Measurements from ENCODE around the gene KLHL17. TPM values are rescaled to one million over a fixed set of nuclear protein-coding genes. Genes with fewer than 3 reads are reported as not detected.
"Not testable (repeated sequence)": the region's sequence is repeated elsewhere in the genome, so short reads cannot be mapped to it uniquely, and the experiment has no call there.

Gene KLHL17
- total and polyA plus RNA-seq, 2 experiments from 2014 or later, result 5.5 to 19.2 TPM

DNA sequence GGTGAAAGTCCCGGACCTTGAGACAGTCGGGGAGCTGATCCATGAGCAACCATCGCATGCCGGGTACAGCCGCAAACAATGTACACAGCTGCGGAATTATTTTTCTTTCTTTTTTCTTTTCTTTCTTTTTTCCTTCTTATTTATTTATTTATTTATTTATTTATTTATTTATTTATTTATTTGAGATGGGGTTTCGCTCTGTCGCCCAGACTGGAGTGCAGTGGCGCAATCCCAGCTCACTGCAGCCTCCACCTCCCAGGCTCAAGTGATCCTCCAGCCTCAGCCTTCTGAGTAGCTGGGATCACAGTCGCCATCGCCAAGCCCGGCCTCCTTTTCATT, 24.1 kb downstream of the KLHL17 start:
- Histone ChIP-seq H3K4me1 (ENCODE audit: insufficient read depth) (no peaks in the 10 kb centered on the region), H3K4me3 (peak overlapping the region; percentile 62), H3K36me3 (ENCODE audit: low read depth) (no peaks in the 10 kb centered on the region), H3K4me2 (ENCODE audit: unreplicated experiment) (peak overlapping the region; percentile 88), H3F3A (ENCODE audit: insufficient read depth) (no peaks in the 10 kb centered on the region), H2AFZ (peak overlapping the region; percentile 62; the same call in 1 of the 2 replicates), H3K79me2 (ENCODE audit: insufficient read depth) (no peaks in the 10 kb centered on the region), H4K20me1 (ENCODE audit: insufficient read depth) (no peaks in the 10 kb centered on the region), H3K27me3 (replicated peaks; ENCODE audit: insufficient read depth) (peaks cover 14% of the 10 kb centered on the region), H3K9me2 (ENCODE audit: insufficient read depth) (no peaks in the 10 kb centered on the region), H3K9ac (no peak overlapping the region), H3K9me3 (ENCODE audit: low read depth) (no peaks in the 10 kb centered on the region), H3K27ac (no peak overlapping the region)
- 31 to 35% methylated on average over 12 of the region's 12 CpGs for WGBS, 2 experiments (ENCODE audit: low coverage in 1 of 2, low lambda C conversion rate in 2 of 2, missing lambda C conversion rate in 2 of 2)
- no peak for DNase-seq
- no peak for TF ChIP-seq EZH2phosphoT487 (IDR thresholded peaks at IDR 0.05; ENCODE audit: insufficient read depth, low read depth)
- no peak for TF ChIP-seq EZH2 (IDR thresholded peaks at IDR 0.05; ENCODE audit: insufficient read depth, poor library complexity, severe bottlenecking)
- in situ Hi-C loops (cut with MboI), result no loop called here

- H4K20me1 ChIP-seq (ENCODE audit: insufficient read depth), result no peaks in the 10 kb centered on the region
- H3K9ac ChIP-seq, result no peak overlapping the region
- H3F3A ChIP-seq (ENCODE audit: insufficient read depth), result no peaks in the 10 kb centered on the region
- no peak overlapping the region for H3K4me3 ChIP-seq
- no peaks in the 10 kb centered on the region for H3K36me3 ChIP-seq (ENCODE audit: low read depth)
- no peaks in the 10 kb centered on the region for H3K9me2 ChIP-seq (ENCODE audit: insufficient read depth)
- H3K79me2 ChIP-seq (ENCODE audit: insufficient read depth), result no peaks in the 10 kb centered on the region
- peaks cover 14% of the 10 kb centered on the region for H3K27me3 ChIP-seq (replicated peaks; ENCODE audit: insufficient read depth)
- no peak overlapping the region for H3K27ac ChIP-seq
- in situ Hi-C loops (cut with MboI), result no loop called here
- no peak overlapping the region for H2AFZ ChIP-seq
- TF ChIP-seq EZH2 (IDR thresholded peaks at IDR 0.05; ENCODE audit: insufficient read depth, poor library complexity, severe bottlenecking), result no peak
- TF ChIP-seq EZH2phosphoT487 (IDR thresholded peaks at IDR 0.05; ENCODE audit: insufficient read depth, low read depth), result no peak
- no peaks in the 10 kb centered on the region for H3K4me1 ChIP-seq (ENCODE audit: insufficient read depth)
- H3K9me3 ChIP-seq (ENCODE audit: low read depth), result no peaks in the 10 kb centered on the region
- WGBS, 2 experiments (ENCODE audit: low coverage in 1 of 2, low lambda C conversion rate in 2 of 2, missing lambda C conversion rate in 2 of 2), result 57 to 64% methylated on average over 13 of the region's 13 CpGs
- no peak for DNase-seq
- H3K4me2 ChIP-seq (ENCODE audit: unreplicated experiment), result no peak overlapping the region
These were observed 24.7 kb downstream of the KLHL17 start for GRCh38 chr1:985126-985525.

- H3K4me1 ChIP-seq (ENCODE audit: insufficient read depth); H3K9me2 ChIP-seq (ENCODE audit: insufficient read depth); H3K4me3 ChIP-seq; DNase-seq; H3K79me2 ChIP-seq (ENCODE audit: insufficient read depth); H3K36me3 ChIP-seq (ENCODE audit: low read depth); H3K9me3 ChIP-seq (ENCODE audit: low read depth); H3K9ac ChIP-seq; in situ Hi-C loops (cut with MboI); H3K4me2 ChIP-seq (ENCODE audit: unreplicated experiment); H2AFZ ChIP-seq; H3K27ac ChIP-seq; H3F3A ChIP-seq (ENCODE audit: insufficient read depth); H4K20me1 ChIP-seq (ENCODE audit: insufficient read depth): not testable (repeated sequence)
- H3K27me3 ChIP-seq (replicated peaks; ENCODE audit: insufficient read depth), result peaks cover 12% of the 10 kb centered on the region
- 69 to 81% methylated on average over 5 of the region's 5 CpGs for WGBS, 2 experiments (ENCODE audit: low coverage in 1 of 2, low lambda C conversion rate in 2 of 2, missing lambda C conversion rate in 2 of 2)
These were observed 27.7 kb downstream of the KLHL17 start for GRCh38 chr1:988061-988460.

DNA sequence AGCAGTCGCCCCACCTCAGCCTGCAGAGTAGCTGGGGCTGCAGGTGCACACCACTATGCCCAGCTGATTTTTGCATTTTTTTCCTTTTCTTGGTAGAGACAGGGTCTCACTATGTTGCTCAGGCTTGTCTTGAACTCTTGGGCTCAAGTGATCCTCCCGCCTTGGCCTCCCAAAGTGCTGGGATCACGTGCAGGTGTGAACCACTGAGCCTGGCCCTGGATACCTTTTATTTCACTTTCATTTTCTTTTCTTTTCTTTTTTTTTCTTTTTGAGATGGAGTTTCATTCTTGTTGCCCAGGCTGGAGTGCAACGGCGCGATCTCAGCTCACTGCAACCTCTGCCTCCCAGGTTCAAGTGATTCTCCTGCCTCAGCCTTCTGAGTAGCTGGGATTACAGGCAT, 30.9 kb downstream of the KLHL17 start:
- H2AFZ ChIP-seq; H4K20me1 ChIP-seq (ENCODE audit: insufficient read depth); H3F3A ChIP-seq (ENCODE audit: insufficient read depth); H3K36me3 ChIP-seq (ENCODE audit: low read depth); H3K79me2 ChIP-seq (ENCODE audit: insufficient read depth); H3K4me2 ChIP-seq (ENCODE audit: unreplicated experiment); H3K9me2 ChIP-seq (ENCODE audit: insufficient read depth); H3K27ac ChIP-seq; H3K4me3 ChIP-seq; in situ Hi-C loops (cut with MboI); DNase-seq; H3K9me3 ChIP-seq (ENCODE audit: low read depth); H3K4me1 ChIP-seq (ENCODE audit: insufficient read depth); H3K9ac ChIP-seq; H3K27me3 ChIP-seq (replicated peaks; ENCODE audit: insufficient read depth): not testable (repeated sequence)
- WGBS, 2 experiments (ENCODE audit: low coverage in 1 of 2, low lambda C conversion rate in 2 of 2, missing lambda C conversion rate in 2 of 2), result 89 to 94% methylated on average over 6 of the region's 6 CpGs

DNA sequence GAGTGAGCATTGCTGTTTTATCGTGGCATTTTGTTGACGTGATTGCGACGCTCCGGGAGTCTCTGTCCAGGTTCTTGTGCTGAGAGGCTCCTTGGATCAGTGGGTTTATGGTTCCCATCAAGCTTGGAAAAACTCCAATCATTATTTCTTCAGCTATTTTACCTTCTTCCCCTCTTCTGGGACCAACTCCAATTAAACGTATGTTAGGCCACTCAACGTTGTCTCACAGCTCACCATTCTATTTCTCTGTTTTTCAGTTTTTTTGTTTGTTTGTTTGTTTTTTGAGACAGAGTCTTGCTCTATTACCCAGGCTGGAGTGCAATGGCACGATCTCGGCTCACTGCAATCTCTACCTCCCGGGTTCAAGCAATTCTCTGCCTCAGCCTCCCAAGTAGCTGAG, 31.5 kb downstream of the KLHL17 start:
- no peaks in the 10 kb centered on the region for H3K79me2 ChIP-seq (ENCODE audit: insufficient read depth)
- no peak for DNase-seq
- H3K4me2 ChIP-seq (ENCODE audit: unreplicated experiment), result no peak overlapping the region
- peaks cover 4% of the 10 kb centered on the region; the same call in 1 of the 2 replicates for H3K27me3 ChIP-seq (replicated peaks; ENCODE audit: insufficient read depth)
- no peak overlapping the region for H3K27ac ChIP-seq
- H3K9me3 ChIP-seq (ENCODE audit: low read depth), result no peaks in the 10 kb centered on the region
- H3K36me3 ChIP-seq (ENCODE audit: low read depth), result no peaks in the 10 kb centered on the region
- no peak overlapping the region for H2AFZ ChIP-seq
- in situ Hi-C loops (cut with MboI), result no loop called here
- H3K9ac ChIP-seq, result no peak overlapping the region
- 96% methylated on average over 10 of the region's 10 CpGs for WGBS, 2 experiments (ENCODE audit: low coverage in 1 of 2, low lambda C conversion rate in 2 of 2, missing lambda C conversion rate in 2 of 2)
- H3F3A ChIP-seq (ENCODE audit: insufficient read depth), result no peaks in the 10 kb centered on the region
- H4K20me1 ChIP-seq (ENCODE audit: insufficient read depth), result no peaks in the 10 kb centered on the region
- H3K4me1 ChIP-seq (ENCODE audit: insufficient read depth), result no peaks in the 10 kb centered on the region
- H3K4me3 ChIP-seq, result no peak overlapping the region
- TF ChIP-seq EZH2 (IDR thresholded peaks at IDR 0.05; ENCODE audit: insufficient read depth, poor library complexity, severe bottlenecking) (no peak), EZH2phosphoT487 (IDR thresholded peaks at IDR 0.05; ENCODE audit: insufficient read depth, low read depth) (no peak)
- H3K9me2 ChIP-seq (ENCODE audit: insufficient read depth), result no peaks in the 10 kb centered on the region

Measured in GM23248 (cell line).